NCI-H2081 (cell line): ENCODE measurements around the gene BZW2.
"Not testable (repeated sequence)": the region's sequence is repeated elsewhere in the genome, so short reads cannot be mapped to it uniquely, and the experiment has no call there.

ENCODE experiments used
- DNase-seq, 2 experiments: peaks; one replicate each; lab custom pipeline; 2025; lab: John Stamatoyannopoulos, UW

The BZW2 gene

GRCh38 chr7:16646472-16647072 lies 591 bp downstream of the BZW2 start:
- DNase-seq = peak; percentile 11 to 38

- DNase-seq = peak in 1 of 2 experiments; percentile 47
Observed at GRCh38 chr7:16647435-16647960, 1.5 kb downstream of the BZW2 start.

GRCh38 chr7:16648551-16648950 lies 2.6 kb downstream of the BZW2 start:
- peak in 1 of 2 experiments; percentile 26 for DNase-seq

GRCh38 chr7:16649196-16649595 lies 3.2 kb downstream of the BZW2 start:
- no peak for DNase-seq

- DNase-seq = no peak
Observed at GRCh38 chr7:16650266-16650665, 4.3 kb downstream of the BZW2 start.

- no peak for DNase-seq
Observed at GRCh38 chr7:16651396-16652239, 5.6 kb downstream of the BZW2 start.

GRCh38 chr7:16652240-16652583 lies 6.2 kb downstream of the BZW2 start:
- no peak for DNase-seq

- peak; percentile 13 to 69 for DNase-seq
Observed at GRCh38 chr7:16652888-16653287, 6.9 kb downstream of the BZW2 start.

GRCh38 chr7:16655394-16655793 lies 9.4 kb downstream of the BZW2 start:
- DNase-seq = no peak

- no peak for DNase-seq
Observed at GRCh38 chr7:16656141-16656540, 10.2 kb downstream of the BZW2 start.

- no peak for DNase-seq
Observed at GRCh38 chr7:16657656-16658279, 11.8 kb downstream of the BZW2 start.

GRCh38 chr7:16659854-16660497 lies 14.0 kb downstream of the BZW2 start:
- not testable (repeated sequence) for DNase-seq

GRCh38 chr7:16660702-16661464 lies 14.9 kb downstream of the BZW2 start:
- peak in 1 of 2 experiments; percentile 32 for DNase-seq

GRCh38 chr7:16661924-16662323 lies 15.9 kb downstream of the BZW2 start:
- no peak for DNase-seq

GRCh38 chr7:16667355-16667754 lies 21.4 kb downstream of the BZW2 start:
- no peak for DNase-seq

GRCh38 chr7:16668049-16668858 lies 22.3 kb downstream of the BZW2 start:
- DNase-seq = no peak

- DNase-seq = no peak
Observed at GRCh38 chr7:16668978-16669377, 23.0 kb downstream of the BZW2 start.

GRCh38 chr7:16669581-16669980 lies 23.6 kb downstream of the BZW2 start:
- DNase-seq = no peak

GRCh38 chr7:16670021-16670420 lies 24.0 kb downstream of the BZW2 start:
- DNase-seq = no peak

- no peak for DNase-seq
Observed at GRCh38 chr7:16670731-16671344, 24.9 kb downstream of the BZW2 start.
